Lower leg skin (tissue), 3 donors: ENCODE results near the gene OAF.

Experiments
- POLR2A ChIP-seq, 2 donors: fragments of 450-650 bp; IDR thresholded peaks; one replicate each; pipeline ENCODE4 v1.6.1; 2016 to 2017; ENCODE audit warnings: antibody characterized with exemption in 2 of 2, mild to moderate bottlenecking in 1 of 2, moderate library complexity in 1 of 2
- TF ChIP-seq, protein P1 (sequence below), 3 donors: fragments of 450-650 bp; IDR thresholded peaks; one replicate each; pipeline ENCODE4 v1.5.1; 2016; ENCODE audit warnings: antibody characterized with exemption in 3 of 3, mild to moderate bottlenecking in 3 of 3, moderate library complexity in 2 of 3

GRCh38 chr11:120210626-120211521, at the start of gene OAF:
- TF ChIP-seq, protein P1, sequence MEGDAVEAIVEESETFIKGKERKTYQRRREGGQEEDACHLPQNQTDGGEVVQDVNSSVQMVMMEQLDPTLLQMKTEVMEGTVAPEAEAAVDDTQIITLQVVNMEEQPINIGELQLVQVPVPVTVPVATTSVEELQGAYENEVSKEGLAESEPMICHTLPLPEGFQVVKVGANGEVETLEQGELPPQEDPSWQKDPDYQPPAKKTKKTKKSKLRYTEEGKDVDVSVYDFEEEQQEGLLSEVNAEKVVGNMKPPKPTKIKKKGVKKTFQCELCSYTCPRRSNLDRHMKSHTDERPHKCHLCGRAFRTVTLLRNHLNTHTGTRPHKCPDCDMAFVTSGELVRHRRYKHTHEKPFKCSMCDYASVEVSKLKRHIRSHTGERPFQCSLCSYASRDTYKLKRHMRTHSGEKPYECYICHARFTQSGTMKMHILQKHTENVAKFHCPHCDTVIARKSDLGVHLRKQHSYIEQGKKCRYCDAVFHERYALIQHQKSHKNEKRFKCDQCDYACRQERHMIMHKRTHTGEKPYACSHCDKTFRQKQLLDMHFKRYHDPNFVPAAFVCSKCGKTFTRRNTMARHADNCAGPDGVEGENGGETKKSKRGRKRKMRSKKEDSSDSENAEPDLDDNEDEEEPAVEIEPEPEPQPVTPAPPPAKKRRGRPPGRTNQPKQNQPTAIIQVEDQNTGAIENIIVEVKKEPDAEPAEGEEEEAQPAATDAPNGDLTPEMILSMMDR (IDR thresholded peaks at IDR 0.05): no peak
- no peak for TF ChIP-seq POLR2A (IDR thresholded peaks at IDR 0.05)
